ENCODE results near the gene ZYG11B. TPM values are rescaled to one million over a fixed set of nuclear protein-coding genes. Genes with fewer than 3 reads are reported as not detected.
A peak's percentile ranks its signal among the peaks of the same experiment; 100 is the strongest.
"Not testable (repeated sequence)": the region's sequence is repeated elsewhere in the genome, so short reads cannot be mapped to it uniquely, and the experiment has no call there.

The ZYG11B gene
- total and polyA plus RNA-seq, 2 donors (not counting 3 experiments of a cell fraction or from before 2014, with no cell fraction given): 8.2 to 27.2 TPM

DNA sequence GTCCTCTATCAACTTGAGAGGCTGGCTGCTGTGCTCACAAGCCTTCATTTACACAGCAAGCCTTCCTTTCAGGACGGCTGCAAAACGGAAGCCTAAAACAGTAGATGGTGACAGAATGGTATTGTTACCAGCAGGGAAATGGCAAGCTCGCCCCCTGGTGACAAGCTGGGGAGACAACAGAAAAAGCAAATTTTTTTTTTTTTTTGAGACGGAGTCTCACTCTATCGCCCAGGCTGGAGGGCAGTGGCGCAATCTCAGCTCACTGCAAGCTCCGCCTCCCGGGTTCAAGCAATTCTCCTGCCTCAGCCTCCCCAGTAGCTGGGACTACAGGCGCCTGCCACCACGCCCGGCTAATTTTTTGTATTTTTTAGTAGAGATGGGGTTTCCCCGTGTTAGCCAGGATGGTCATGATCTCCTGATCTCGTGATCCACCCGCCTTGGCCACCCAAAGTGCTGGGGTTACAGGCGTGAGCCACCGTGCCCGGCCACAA is 39.9 kb upstream of the ZYG11B start:
- H3K9ac ChIP-seq (replicated peaks; ENCODE audit: extremely low read depth, insufficient read depth, low read length); H3K9me3 ChIP-seq (replicated peaks; ENCODE audit: control insufficient read depth, insufficient read depth, low read length); H3K4me2 ChIP-seq (ENCODE audit: insufficient read depth, low read length); H3K27ac ChIP-seq (ENCODE audit: insufficient read depth, low read depth, low read length); H3K9me1 ChIP-seq (replicated peaks; ENCODE audit: control insufficient read depth, extremely low read depth, insufficient read depth, low read length); H3K4me3 ChIP-seq (replicated peaks in 1 of 3; ENCODE audit: insufficient read depth in 1 of 3, low read depth in 1 of 3, low read length in 3 of 3); H4K20me1 ChIP-seq (replicated peaks; ENCODE audit: control insufficient read depth, extremely low read depth, insufficient read depth, low read length); H3K79me2 ChIP-seq (ENCODE audit: control insufficient read depth, insufficient read depth, low read length); H2AFZ ChIP-seq (ENCODE audit: low read depth, low read length); BruUV-seq (replicated peaks); dilution Hi-C loops (cut with MboI; ENCODE audit: extremely low pct_ligation_motif_present, low sequenced_read_pairs); H3K27me3 ChIP-seq (ENCODE audit: control insufficient read depth in 2 of 2, insufficient read depth in 2 of 2, low read length in 2 of 2); H3K4me1 ChIP-seq (ENCODE audit: control insufficient read depth, extremely low read depth, insufficient read depth, low read length): not testable (repeated sequence)
- H3K36me3 ChIP-seq (ENCODE audit: control insufficient read depth in 2 of 2, extremely low read depth in 1 of 2, insufficient read depth in 2 of 2, low read length in 2 of 2): peaks cover 9 to 13% of the 10 kb centered on the region in 2 experiments
- CTCF ChIA-PET: interaction anchor here (0.5 to 2.0 kb wide), 37 partner anchors 8 to 682 kb away, joined by 3 to 27 read pairs (median 4); partner anchors contain the start of genes CC2D1B, ORC1, PRPF38A and SHISAL2A
- POLR2A ChIA-PET: interaction anchor here (1.0 kb wide), 1 partner anchor 133 kb away, joined by 3 read pairs; no protein-coding TSS in a partner anchor
- DNase-seq (ENCODE audit: low read depth, low spot score) (peak; percentile 71), FAIRE-seq (peak; percentile 71)
- intact Hi-C loops (cut with micrococcal nuclease): loop anchor here (1.0 to 5.0 kb wide), 6 partner anchors 134 to 559 kb away; partner anchors contain the start of genes ORC1, PRPF38A and ZFYVE9
- TF ChIP-seq, protein P1, sequence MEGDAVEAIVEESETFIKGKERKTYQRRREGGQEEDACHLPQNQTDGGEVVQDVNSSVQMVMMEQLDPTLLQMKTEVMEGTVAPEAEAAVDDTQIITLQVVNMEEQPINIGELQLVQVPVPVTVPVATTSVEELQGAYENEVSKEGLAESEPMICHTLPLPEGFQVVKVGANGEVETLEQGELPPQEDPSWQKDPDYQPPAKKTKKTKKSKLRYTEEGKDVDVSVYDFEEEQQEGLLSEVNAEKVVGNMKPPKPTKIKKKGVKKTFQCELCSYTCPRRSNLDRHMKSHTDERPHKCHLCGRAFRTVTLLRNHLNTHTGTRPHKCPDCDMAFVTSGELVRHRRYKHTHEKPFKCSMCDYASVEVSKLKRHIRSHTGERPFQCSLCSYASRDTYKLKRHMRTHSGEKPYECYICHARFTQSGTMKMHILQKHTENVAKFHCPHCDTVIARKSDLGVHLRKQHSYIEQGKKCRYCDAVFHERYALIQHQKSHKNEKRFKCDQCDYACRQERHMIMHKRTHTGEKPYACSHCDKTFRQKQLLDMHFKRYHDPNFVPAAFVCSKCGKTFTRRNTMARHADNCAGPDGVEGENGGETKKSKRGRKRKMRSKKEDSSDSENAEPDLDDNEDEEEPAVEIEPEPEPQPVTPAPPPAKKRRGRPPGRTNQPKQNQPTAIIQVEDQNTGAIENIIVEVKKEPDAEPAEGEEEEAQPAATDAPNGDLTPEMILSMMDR (IDR thresholded peaks at IDR 0.05; ENCODE audit: extremely low read depth in 1 of 2, insufficient read depth in 1 of 2, low read depth in 1 of 2, low read length in 2 of 2): peak; percentile 65 to 69

DNA sequence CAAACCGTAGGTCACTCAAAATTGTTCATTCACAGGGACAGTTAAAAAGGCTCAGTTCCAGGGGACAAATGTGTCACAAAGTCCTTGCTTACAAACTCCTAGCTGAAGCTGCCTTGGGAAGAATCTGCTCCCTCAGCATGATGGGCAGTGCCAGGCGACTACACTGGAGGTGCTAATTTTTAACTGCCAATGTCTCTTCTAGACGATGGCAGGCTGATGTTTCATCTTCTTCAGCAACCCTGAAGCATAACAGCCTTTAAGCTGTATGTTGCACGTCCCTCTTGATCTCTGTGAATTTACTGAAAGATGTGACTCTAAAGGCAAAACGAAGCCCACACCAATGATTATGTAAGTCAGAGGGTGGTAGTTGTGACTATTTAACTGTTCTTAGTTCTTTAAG is 39.4 kb upstream of the ZYG11B start:
- no peak overlapping the region for H3K4me3 ChIP-seq (replicated peaks in 1 of 3; ENCODE audit: insufficient read depth in 1 of 3, low read depth in 1 of 3, low read length in 3 of 3)
- H3K27me3 ChIP-seq (ENCODE audit: control insufficient read depth in 2 of 2, insufficient read depth in 2 of 2, low read length in 2 of 2): no peaks in the 10 kb centered on the region
- TF ChIP-seq JUN (IDR thresholded peaks at IDR 0.05; ENCODE audit: borderline replicate concordance, insufficient read depth, insufficient read length, low read depth) (no peak), MYC (IDR thresholded peaks at IDR 0.05; ENCODE audit: low read depth, low read length) (no peak), EZH2 (IDR thresholded peaks at IDR 0.05; ENCODE audit: borderline replicate concordance, low read depth, low read length, severe bottlenecking) (no peak), FOS (IDR thresholded peaks at IDR 0.05; ENCODE audit: borderline replicate concordance, insufficient read depth, low read length) (no peak), GATA2 (IDR thresholded peaks at IDR 0.05; ENCODE audit: insufficient read depth, insufficient read length, low read depth, low read length) (no peak), POLR2AphosphoS5 (IDR thresholded peaks at IDR 0.05; ENCODE audit: insufficient read depth, low read depth, low read length) (no peak)
- TF ChIP-seq, protein P2, sequence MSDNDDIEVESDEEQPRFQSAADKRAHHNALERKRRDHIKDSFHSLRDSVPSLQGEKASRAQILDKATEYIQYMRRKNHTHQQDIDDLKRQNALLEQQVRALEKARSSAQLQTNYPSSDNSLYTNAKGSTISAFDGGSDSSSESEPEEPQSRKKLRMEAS (IDR thresholded peaks at IDR 0.05; ENCODE audit: insufficient read depth, insufficient read length): no peak
- H4K20me1 ChIP-seq (replicated peaks; ENCODE audit: control insufficient read depth, extremely low read depth, insufficient read depth, low read length): no peaks in the 10 kb centered on the region
- ChIA-PET CTCF (interaction anchor here (0.5 to 2.0 kb wide), 39 partner anchors 8 to 682 kb away, joined by 3 to 27 read pairs (median 4); partner anchors contain the start of genes CC2D1B, ORC1, PRPF38A and SHISAL2A), POLR2A (interaction anchor here (1.0 kb wide), 1 partner anchor 133 kb away, joined by 3 read pairs; no protein-coding TSS in a partner anchor)
- H3K4me1 ChIP-seq (ENCODE audit: control insufficient read depth, extremely low read depth, insufficient read depth, low read length): no peaks in the 10 kb centered on the region
- no TSS peak for BruUV-seq (replicated peaks)
- FAIRE-seq (no peak), DNase-seq (ENCODE audit: low read depth, low spot score) (no peak)
- dilution Hi-C loops (cut with MboI; ENCODE audit: extremely low pct_ligation_motif_present, low sequenced_read_pairs) (no loop called here), intact Hi-C loops (cut with micrococcal nuclease) (loop anchor here (1.0 to 5.0 kb wide), 6 partner anchors 135 to 560 kb away; partner anchors contain the start of genes ORC1, PRPF38A and ZFYVE9)
- H2AFZ ChIP-seq (ENCODE audit: low read depth, low read length): no peak overlapping the region
- H3K36me3 ChIP-seq (ENCODE audit: control insufficient read depth in 2 of 2, extremely low read depth in 1 of 2, insufficient read depth in 2 of 2, low read length in 2 of 2): peaks cover 12 to 14% of the 10 kb centered on the region in 2 experiments
- H3K9ac ChIP-seq (replicated peaks; ENCODE audit: extremely low read depth, insufficient read depth, low read length): no peak overlapping the region
- H3K4me2 ChIP-seq (ENCODE audit: insufficient read depth, low read length): no peak overlapping the region
- H3K79me2 ChIP-seq (ENCODE audit: control insufficient read depth, insufficient read depth, low read length): no peaks in the 10 kb centered on the region
- H3K9me1 ChIP-seq (replicated peaks; ENCODE audit: control insufficient read depth, extremely low read depth, insufficient read depth, low read length): no peaks in the 10 kb centered on the region
- H3K9me3 ChIP-seq (replicated peaks; ENCODE audit: control insufficient read depth, insufficient read depth, low read length): no peaks in the 10 kb centered on the region
- H3K27ac ChIP-seq (ENCODE audit: insufficient read depth, low read depth, low read length): no peak overlapping the region
